Measurements from ENCODE around the gene SLC25A44.
A peak's percentile ranks its signal among the peaks of the same experiment; 100 is the strongest.

The SLC25A44 gene

DNA sequence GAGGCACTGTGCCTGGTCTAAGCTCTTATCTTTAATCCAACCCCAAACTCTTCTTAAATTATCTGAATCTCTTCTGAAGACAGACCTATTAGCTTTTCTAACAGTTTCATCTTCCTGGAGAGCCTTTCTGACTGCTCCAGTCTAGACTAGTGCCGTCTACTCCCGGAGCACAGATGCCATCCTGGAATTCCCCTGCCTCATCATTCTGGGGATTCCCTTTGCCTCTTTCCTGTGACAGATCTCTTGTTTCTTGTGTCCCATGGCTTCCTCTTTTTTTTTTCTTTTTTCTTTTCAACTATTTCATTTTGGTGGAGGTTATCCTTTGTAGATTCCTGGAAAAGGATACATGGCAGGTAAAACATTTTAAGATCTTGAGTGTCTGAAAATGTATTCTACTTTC lies 28.8 kb upstream of the SLC25A44 start:
- no peak overlapping the region for H3K27ac Mint-ChIP-seq
- H3K36me3 Mint-ChIP-seq (ENCODE audit: low read depth): peaks cover 13% of the 10 kb centered on the region
- no peak overlapping the region for H3K4me3 Mint-ChIP-seq

GRCh38 chr1:156167536-156167935 lies 26.4 kb upstream of the SLC25A44 start:
- H3K27ac Mint-ChIP-seq: no peak overlapping the region
- H3K4me3 Mint-ChIP-seq: no peak overlapping the region
- H3K36me3 Mint-ChIP-seq (ENCODE audit: low read depth): peaks cover 13% of the 10 kb centered on the region
- peaks cover 23% of the 10 kb centered on the region for H3K9me3 Mint-ChIP-seq
- no peak for DNase-seq
- no peaks in the 10 kb centered on the region for H3K4me1 Mint-ChIP-seq
- TF ChIP-seq, protein P1, sequence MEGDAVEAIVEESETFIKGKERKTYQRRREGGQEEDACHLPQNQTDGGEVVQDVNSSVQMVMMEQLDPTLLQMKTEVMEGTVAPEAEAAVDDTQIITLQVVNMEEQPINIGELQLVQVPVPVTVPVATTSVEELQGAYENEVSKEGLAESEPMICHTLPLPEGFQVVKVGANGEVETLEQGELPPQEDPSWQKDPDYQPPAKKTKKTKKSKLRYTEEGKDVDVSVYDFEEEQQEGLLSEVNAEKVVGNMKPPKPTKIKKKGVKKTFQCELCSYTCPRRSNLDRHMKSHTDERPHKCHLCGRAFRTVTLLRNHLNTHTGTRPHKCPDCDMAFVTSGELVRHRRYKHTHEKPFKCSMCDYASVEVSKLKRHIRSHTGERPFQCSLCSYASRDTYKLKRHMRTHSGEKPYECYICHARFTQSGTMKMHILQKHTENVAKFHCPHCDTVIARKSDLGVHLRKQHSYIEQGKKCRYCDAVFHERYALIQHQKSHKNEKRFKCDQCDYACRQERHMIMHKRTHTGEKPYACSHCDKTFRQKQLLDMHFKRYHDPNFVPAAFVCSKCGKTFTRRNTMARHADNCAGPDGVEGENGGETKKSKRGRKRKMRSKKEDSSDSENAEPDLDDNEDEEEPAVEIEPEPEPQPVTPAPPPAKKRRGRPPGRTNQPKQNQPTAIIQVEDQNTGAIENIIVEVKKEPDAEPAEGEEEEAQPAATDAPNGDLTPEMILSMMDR (IDR thresholded peaks at IDR 0.05): no peak
- H3K27me3 Mint-ChIP-seq (ENCODE audit: low read depth, poor library complexity): peaks cover 10% of the 10 kb centered on the region

More for the DNA sequence above, 28.8 kb upstream of the SLC25A44 start:
- DNase-seq: no peak
- TF ChIP-seq, protein P1 (IDR thresholded peaks at IDR 0.05): no peak
- peaks cover 15% of the 10 kb centered on the region for H3K4me1 Mint-ChIP-seq
- H3K27me3 Mint-ChIP-seq (ENCODE audit: low read depth, poor library complexity): peaks cover 7% of the 10 kb centered on the region
- peaks cover 23% of the 10 kb centered on the region for H3K9me3 Mint-ChIP-seq

DNA sequence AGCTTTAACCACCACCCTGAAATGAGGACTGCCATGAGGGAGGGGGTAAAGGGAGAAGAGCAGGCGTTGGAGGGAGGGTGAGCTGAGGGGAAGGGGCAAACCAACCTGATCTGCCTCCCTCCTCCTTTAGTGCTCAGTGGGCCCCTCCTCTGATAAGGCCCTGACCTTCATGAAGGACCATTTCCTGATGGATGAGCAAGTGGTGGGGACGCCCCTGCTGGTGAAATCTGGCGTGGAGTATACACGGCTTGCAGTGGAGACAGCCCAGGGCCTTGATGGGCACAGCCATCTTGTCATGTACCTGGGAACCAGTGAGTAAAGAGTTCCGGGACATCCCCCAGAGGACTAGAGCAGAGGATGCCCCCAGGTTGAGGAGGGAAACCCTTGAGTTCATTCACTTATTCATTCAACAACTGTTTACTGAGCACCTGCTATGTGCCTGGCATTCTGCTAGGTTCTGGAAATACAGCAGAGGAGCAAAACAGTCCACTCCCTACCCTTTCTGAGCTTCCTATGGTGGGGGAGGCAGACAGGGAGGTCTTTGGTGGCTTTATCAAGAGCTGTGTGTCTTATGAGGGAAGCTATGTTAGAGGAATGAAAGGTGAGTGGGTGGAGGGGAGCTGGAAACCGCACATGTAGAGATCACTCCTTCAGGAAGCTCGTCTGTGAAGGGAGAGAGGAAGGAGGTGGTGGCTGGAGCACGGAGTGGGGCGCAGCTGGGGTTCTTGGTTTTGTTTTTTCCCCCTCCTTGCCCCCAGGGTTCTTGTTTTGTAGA lies 21.0 kb upstream of the SLC25A44 start:
- Mint-ChIP-seq H3K27ac (peak overlapping the region; percentile 83), H3K36me3 (ENCODE audit: low read depth) (peaks cover 4% of the 10 kb centered on the region), H3K27me3 (ENCODE audit: low read depth, poor library complexity) (peaks cover 22% of the 10 kb centered on the region), H3K9me3 (peaks cover 4% of the 10 kb centered on the region), H3K4me3 (no peak overlapping the region), H3K4me1 (peaks cover 31% of the 10 kb centered on the region)
- TF ChIP-seq, protein P1 (IDR thresholded peaks at IDR 0.05): no peak
- no peak for DNase-seq

- no peak for DNase-seq
- H3K27me3 Mint-ChIP-seq (ENCODE audit: low read depth, poor library complexity): peaks cover 28% of the 10 kb centered on the region
- no peaks in the 10 kb centered on the region for H3K9me3 Mint-ChIP-seq
- H3K4me1 Mint-ChIP-seq: peaks cover 51% of the 10 kb centered on the region
- no peak overlapping the region for H3K4me3 Mint-ChIP-seq
- H3K36me3 Mint-ChIP-seq (ENCODE audit: low read depth): no peaks in the 10 kb centered on the region
- H3K27ac Mint-ChIP-seq: no peak overlapping the region
- TF ChIP-seq, protein P1 (IDR thresholded peaks at IDR 0.05): no peak
Measured at GRCh38 chr1:156176610-156177210, 17.2 kb upstream of the SLC25A44 start.

- H3K9me3 Mint-ChIP-seq: no peaks in the 10 kb centered on the region
- H3K27ac Mint-ChIP-seq: peak overlapping the region; percentile 69
- peaks cover 56% of the 10 kb centered on the region for H3K4me1 Mint-ChIP-seq
- TF ChIP-seq, protein P1 (IDR thresholded peaks at IDR 0.05): no peak
- peaks cover 20% of the 10 kb centered on the region for H3K27me3 Mint-ChIP-seq (ENCODE audit: low read depth, poor library complexity)
- peak overlapping the region; percentile 35 for H3K4me3 Mint-ChIP-seq
- DNase-seq: no peak
- no peaks in the 10 kb centered on the region for H3K36me3 Mint-ChIP-seq (ENCODE audit: low read depth)
Measured at GRCh38 chr1:156177919-156178654, 15.8 kb upstream of the SLC25A44 start.

Data from nephron progenitor cell (in vitro differentiated cells).